HG03095 (cell line): ENCODE results near the gene DUSP10.

Experiments
- ATAC-seq: cut with Tn5 transposase; IDR thresholded peaks from one replicate; pipeline ENCODE4 v1.9.1; 2021; ENCODE audit warnings: moderate library complexity; ENCODE audit not compliant: unreplicated experiment

DUSP10 gene

GRCh38 chr1:221715321-221716169 lies 26.3 kb downstream of the DUSP10 start:
- no peak for ATAC-seq

GRCh38 chr1:221714227-221715152 lies 27.4 kb downstream of the DUSP10 start:
- ATAC-seq, result no peak

GRCh38 chr1:221712776-221713431 lies 29.0 kb downstream of the DUSP10 start:
- peak; percentile 64 for ATAC-seq

DNA sequence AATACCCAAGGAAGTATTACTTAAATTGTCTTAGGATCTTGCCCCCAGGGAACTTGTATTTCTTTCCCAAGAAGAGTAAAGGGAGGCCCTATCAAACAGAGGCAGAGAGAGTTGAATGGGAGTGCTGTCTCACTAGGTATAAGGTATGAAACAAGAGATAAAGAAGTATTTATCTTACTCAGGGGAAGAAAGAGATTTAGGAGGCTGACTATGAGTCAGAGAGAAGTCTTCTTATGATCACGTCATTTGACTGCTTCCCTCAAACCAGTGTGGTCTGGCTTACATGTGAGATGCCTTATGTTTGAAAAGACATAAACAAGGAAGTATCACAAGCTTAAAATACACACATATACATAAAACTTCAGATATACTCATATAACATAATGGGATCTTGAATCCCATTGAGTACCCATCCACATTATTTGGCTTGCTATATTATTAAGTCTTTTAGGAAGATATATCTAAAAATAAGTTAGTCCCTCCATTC lies 29.6 kb downstream of the DUSP10 start:
- ATAC-seq, result peak; percentile 52

DNA sequence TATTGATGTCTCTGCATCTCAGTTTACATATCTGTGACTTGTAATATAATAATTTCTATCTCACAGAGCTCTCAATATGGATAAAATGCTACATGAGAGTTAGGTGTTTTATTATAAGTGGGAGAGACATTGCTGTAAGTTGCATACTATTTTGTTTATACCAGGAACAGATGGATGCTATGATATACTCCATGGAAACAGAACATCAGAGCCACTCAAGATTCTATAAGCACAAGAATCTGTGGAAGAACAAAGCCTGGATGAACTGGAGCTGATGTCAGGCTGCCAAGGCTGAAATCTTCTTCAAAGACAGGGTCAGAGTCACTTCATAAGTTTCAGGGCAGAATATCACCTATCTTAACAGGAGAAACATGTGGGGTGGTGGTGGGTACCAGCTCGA lies 30.2 kb downstream of the DUSP10 start:
- ATAC-seq, result no peak

GRCh38 chr1:221711063-221711577 lies 30.8 kb downstream of the DUSP10 start:
- no peak for ATAC-seq

DNA sequence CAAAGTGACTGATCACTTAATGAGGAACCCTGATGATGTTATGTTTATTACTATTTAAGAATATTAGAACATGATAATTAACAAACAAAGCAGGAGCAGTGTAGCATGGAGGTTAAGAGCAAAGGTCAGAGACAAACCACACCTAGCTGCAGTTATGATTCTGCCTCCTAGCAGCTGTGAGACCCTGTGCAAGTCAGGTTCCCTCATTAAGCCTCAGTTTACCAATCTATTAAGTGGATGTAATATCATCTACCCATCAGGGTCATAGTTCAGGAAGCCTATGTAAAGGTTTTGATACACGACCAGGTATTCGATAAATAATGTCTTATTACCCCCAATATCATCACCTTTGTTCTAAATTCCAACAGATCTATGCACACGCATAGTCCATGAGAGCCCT lies 32.0 kb downstream of the DUSP10 start:
- ATAC-seq, result no peak

DNA sequence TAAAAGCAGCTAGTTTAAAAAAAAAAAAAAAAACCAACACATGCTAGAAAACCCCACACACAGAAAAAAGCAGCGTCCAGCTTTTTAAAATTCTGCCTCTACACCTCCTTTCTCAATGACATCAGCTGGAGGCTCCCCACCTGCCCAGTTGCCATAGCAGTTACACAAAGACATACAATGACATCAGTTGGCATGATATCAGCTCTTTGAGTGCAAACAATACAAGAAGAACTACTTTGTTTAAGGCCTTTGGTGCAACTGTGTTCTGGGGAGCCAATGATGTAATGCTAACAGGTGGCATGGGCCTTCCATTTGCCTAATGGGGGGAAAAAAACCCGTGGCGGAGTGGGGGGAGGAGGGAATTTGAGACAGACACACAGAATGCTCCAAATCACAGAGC lies 32.9 kb downstream of the DUSP10 start:
- ATAC-seq, result peak; percentile 29

DNA sequence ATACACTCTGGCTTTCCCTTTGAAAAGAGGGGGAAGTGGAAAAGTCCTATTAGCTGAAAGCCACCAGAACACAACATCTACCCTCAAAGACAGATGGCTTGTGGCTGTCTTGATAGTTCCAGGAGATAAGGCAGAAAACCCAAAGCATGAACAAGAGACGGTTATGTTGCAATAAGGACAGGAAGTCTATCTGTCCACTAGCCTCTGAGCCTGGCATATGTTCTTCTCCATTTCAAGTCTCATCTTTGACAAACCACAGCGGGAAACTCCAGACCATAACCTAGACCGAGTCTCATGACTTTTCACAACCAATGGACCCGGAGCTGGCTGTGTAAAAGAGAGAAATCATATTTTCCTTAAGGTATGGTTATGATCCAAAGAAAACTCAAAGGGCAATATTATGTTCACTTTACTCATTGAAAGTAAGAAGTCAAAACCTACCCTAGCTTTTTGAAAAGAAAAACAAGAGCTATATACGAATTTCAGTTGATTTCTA lies 33.8 kb downstream of the DUSP10 start:
- peak; percentile 46 for ATAC-seq

GRCh38 chr1:221706876-221707582 lies 34.9 kb downstream of the DUSP10 start:
- ATAC-seq, result no peak

DNA sequence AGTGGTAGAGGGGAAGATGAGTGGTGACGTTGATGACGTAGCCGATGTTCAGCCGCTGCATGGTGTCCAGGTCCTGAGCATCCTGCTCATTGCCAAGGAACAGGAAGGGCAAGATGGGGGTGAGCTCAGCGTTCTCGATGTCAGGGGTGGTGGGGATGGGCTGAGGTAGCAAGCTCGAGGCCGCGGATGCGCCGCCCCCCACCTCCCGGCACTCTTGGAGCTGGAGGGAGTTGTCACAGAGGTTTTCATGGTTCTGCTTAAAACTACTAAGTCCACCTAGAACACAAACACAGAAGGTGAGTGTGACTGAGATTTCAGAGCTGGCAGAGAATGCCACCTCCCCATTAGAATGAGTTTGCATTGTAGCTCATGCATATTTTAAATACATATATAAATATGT lies 35.7 kb downstream of the DUSP10 start:
- ATAC-seq, result no peak

DNA sequence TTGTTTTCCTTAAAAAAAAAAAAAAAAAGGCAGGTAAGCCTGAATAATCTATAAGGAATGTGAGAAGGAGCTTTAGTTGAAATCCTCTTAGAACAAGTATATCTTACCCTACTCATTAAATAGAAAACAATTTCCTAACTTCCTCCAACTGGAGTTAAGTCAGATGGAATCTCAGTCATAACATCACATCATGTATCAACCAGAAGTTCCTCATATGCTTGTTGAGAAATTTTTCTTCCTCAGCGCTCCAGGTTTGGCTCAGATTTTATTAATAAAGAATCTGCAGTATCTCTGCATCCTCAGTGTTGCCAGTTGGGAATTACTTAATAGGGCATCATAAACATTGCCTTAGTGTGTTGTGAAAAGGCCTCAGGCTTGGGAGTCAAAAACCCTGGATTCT lies 37.6 kb downstream of the DUSP10 start:
- no peak for ATAC-seq

- no peak for ATAC-seq
Observed at GRCh38 chr1:221701570-221702186, 40.2 kb downstream of the DUSP10 start.

- ATAC-seq, result no peak
Observed at GRCh38 chr1:221700948-221701347, 40.9 kb downstream of the DUSP10 start.

GRCh38 chr1:221700536-221700935 lies 41.4 kb downstream of the DUSP10 start:
- ATAC-seq, result no peak

DNA sequence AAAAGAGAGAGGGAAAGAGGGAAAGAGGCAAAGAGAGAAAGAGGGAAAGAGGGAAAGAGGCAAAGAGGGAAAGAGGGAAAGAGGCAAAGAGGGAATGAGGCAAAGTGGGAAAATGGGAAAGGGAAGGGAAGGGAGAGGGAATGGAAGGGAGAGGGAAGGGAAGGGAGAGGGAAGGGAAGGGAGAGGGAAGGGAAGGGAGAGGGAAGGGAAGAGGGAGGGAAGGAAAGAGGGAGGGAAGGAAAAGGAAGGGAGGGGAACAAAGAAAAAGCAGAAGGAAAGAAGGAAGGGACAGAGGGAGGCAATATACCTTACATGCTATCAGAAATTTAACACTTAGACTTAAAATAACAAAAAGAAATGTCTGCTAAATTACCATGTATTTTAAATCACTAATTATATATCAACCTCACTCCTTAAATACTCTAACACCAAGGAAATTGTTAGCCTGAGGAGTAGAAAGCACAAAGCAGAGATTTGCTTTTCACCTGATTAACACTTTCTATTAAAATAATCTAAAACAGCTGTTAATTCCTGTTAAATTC lies 41.8 kb downstream of the DUSP10 start:
- ATAC-seq, result no peak

- no peak for ATAC-seq
Observed at GRCh38 chr1:221699577-221699976, 42.3 kb downstream of the DUSP10 start.

DNA sequence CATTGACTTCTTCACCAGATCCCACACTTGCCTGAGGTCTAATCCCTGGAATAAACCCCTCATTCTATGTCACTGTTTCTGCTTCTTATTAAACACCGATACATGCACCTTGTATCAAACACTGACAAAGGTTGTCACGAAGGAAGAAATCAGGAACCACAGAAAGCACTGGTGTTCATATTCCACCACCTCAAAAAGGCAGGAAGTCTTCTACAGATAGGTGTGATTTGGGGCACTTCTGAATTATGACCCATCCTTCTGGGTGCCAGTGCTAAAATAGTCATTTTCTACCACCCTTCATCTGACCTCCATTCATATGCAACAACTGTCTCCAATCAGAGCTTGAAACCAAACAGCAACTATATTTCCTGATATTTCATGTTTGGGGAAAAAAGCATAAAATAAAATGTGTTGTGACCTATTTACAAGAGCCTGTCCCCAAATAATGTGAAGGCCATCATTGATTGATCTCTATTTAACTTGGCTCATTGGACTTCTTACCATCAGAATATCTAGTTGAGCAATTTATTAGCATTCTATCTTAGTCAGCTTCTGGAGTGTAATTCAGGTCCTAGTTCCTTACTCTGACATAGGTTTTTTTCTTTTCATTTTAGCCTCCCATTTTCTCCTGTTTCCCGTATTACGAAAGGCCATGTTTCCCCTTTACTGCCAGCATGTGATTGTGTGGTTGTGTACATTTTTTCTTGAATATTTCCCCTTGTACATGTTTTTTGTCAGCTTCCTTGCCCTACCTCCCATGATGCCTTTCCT lies 43.1 kb downstream of the DUSP10 start:
- ATAC-seq, result no peak
